Caco-2 (cell line): Measurements from ENCODE around the gene RPL22L1. TPM values are rescaled to one million over a fixed set of nuclear protein-coding genes. Genes with fewer than 3 reads are reported as not detected.

ENCODE experiments used
- BruUV-seq: library from RNA; stranded (reverse); fragments of 400-500 nt; replicated peaks from 2 replicates; lab custom pipeline; 2021; lab: Mats Ljungman, UMichigan
- CTCF ChIA-PET: fragments of 300-600 bp; sonication (Branson Sonifier 250); formaldehyde crosslinking; loops from one replicate; lab custom pipeline; 2022; ENCODE audit warnings: antibody characterized with exemption; lab: Charles Lee
- POLR2A ChIA-PET: fragments of 300-600 bp; sonication (Branson Sonifier 250); formaldehyde crosslinking; loops from one replicate; lab custom pipeline; 2022; ENCODE audit warnings: antibody characterized with exemption; lab: Charles Lee
- DNase-seq, 2 experiments: peaks; one replicate each; pipeline versions ENCODE4 v3.0.0 to v3.0.0-alpha.2; 2020 to 2022
- H3K27me3 ChIP-seq: replicated peaks from 2 replicates; pipeline ENCODE4 v1.6.0; 2011; ENCODE audit warnings: low read length; ENCODE audit not compliant: control insufficient read depth, insufficient read depth
- H3K36me3 ChIP-seq: 2 replicates; pipeline ENCODE4 v1.5.1; 2011; ENCODE audit warnings: low read length; ENCODE audit not compliant: control insufficient read depth, insufficient read depth
- H3K4me1 ChIP-seq: fragments of 250-450 bp; sonication (Bioruptor Pico); 2 replicates; pipeline ENCODE4 v1.5.1; 2020; ENCODE audit warnings: mild to moderate bottlenecking
- H3K4me3 ChIP-seq: 2 replicates; pipeline ENCODE4 v1.5.1; 2011; ENCODE audit warnings: low read depth, mild to moderate bottlenecking, control low read depth, low read length
- H3K9me3 ChIP-seq: fragments of 250-450 bp; sonication (Bioruptor Pico); 2 replicates; pipeline ENCODE4 v1.5.1; 2020; ENCODE audit warnings: mild to moderate bottlenecking, moderate library complexity
- H3K27ac Mint-ChIP-seq: one replicate; pipeline ENCODE4 v1.8.0; 2022; ENCODE audit warnings: mixed read lengths; ENCODE audit not compliant: unreplicated experiment
- H3K27me3 Mint-ChIP-seq: one replicate; pipeline ENCODE4 v1.8.0; 2022; ENCODE audit warnings: mixed read lengths; ENCODE audit not compliant: insufficient read depth, unreplicated experiment
- H3K36me3 Mint-ChIP-seq: one replicate; pipeline ENCODE4 v1.8.0; 2022; ENCODE audit warnings: mild to moderate bottlenecking, mixed read lengths; ENCODE audit not compliant: insufficient read depth, unreplicated experiment
- H3K4me1 Mint-ChIP-seq: one replicate; pipeline ENCODE4 v1.8.0; 2022; ENCODE audit warnings: low read depth, mixed read lengths; ENCODE audit not compliant: unreplicated experiment
- H3K4me3 Mint-ChIP-seq: one replicate; pipeline ENCODE4 v1.8.0; 2022; ENCODE audit warnings: mild to moderate bottlenecking, moderate library complexity, mixed read lengths; ENCODE audit not compliant: unreplicated experiment
- H3K9me3 Mint-ChIP-seq: one replicate; pipeline ENCODE4 v1.8.0; 2022; ENCODE audit warnings: mixed read lengths; ENCODE audit not compliant: unreplicated experiment
- CTCF ChIP-seq, 2 experiments: fragments of 200-600 bp in 1 of 2; IDR thresholded peaks; 1 replicate in 1 of 2; 2 replicates in 1 of 2; pipeline versions ENCODE4 v1.5.1 to v1.8.0; 2011 to 2022; ENCODE audit warnings: antibody characterized with exemption in 1 of 2, control low read depth in 1 of 2, inconsistent platforms in 1 of 2, low read depth in 1 of 2, low read length in 1 of 2, mild to moderate bottlenecking in 1 of 2, moderate library complexity in 1 of 2; ENCODE audit not compliant: insufficient read depth in 1 of 2, severe bottlenecking in 1 of 2, unreplicated experiment in 1 of 2
- intact Hi-C: fragments of 100-400 bp; cut with micrococcal nuclease; formaldehyde crosslinking; loops from one replicate; pipeline ENCODE4 v1.10.0; 2022; ENCODE audit not compliant: unreplicated experiment
- total RNA-seq: library from RNA; stranded (reverse); gene quantifications from 2 replicates; pipeline ENCODE4 v1.2.3, GENCODE V29; 2022

Gene RPL22L1
- total RNA-seq, 1 experiment from 2014 or later = 31.1 TPM

- CTCF ChIA-PET = no interaction called here
- H3K4me1 Mint-ChIP-seq = no peaks in the 10 kb centered on the region
- TF ChIP-seq CTCF (IDR thresholded peaks at IDR 0.05; ENCODE audit: insufficient read depth in 1 of 2, low read depth in 1 of 2, low read length in 1 of 2, severe bottlenecking in 1 of 2, unreplicated experiment in 1 of 2) = no peak
- intact Hi-C loops = loop anchor here (10.0 kb wide), 2 partner anchors 322 to 502 kb away; no protein-coding TSS in a partner anchor
- Histone ChIP-seq H3K4me3 (no peak overlapping the region), H3K4me1 (no peaks in the 10 kb centered on the region), H3K9me3 (no peaks in the 10 kb centered on the region), H3K36me3 (no peaks in the 10 kb centered on the region), H3K27me3 (no peaks in the 10 kb centered on the region)
- H3K36me3 Mint-ChIP-seq = no peaks in the 10 kb centered on the region
- no peak overlapping the region for H3K4me3 Mint-ChIP-seq
- no peak for DNase-seq
- no peak overlapping the region for H3K27ac Mint-ChIP-seq
- H3K27me3 Mint-ChIP-seq = peaks cover 15% of the 10 kb centered on the region
- H3K9me3 Mint-ChIP-seq = no peaks in the 10 kb centered on the region
- BruUV-seq = no TSS peak
- POLR2A ChIA-PET = no interaction called here
Observed at GRCh38 chr3:170816841-170817240, 53.2 kb downstream of the RPL22L1 start.

GRCh38 chr3:170816341-170816740 is 53.7 kb downstream of the RPL22L1 start:
- no peak for TF ChIP-seq CTCF (IDR thresholded peaks at IDR 0.05; ENCODE audit: insufficient read depth in 1 of 2, low read depth in 1 of 2, low read length in 1 of 2, severe bottlenecking in 1 of 2, unreplicated experiment in 1 of 2)
- peaks cover 15% of the 10 kb centered on the region for H3K27me3 Mint-ChIP-seq
- ChIA-PET POLR2A (no interaction called here), CTCF (no interaction called here)
- no peak overlapping the region for H3K4me3 Mint-ChIP-seq
- no peak overlapping the region for H3K27ac Mint-ChIP-seq
- Histone ChIP-seq H3K36me3 (no peaks in the 10 kb centered on the region), H3K4me3 (no peak overlapping the region), H3K27me3 (no peaks in the 10 kb centered on the region), H3K4me1 (no peaks in the 10 kb centered on the region), H3K9me3 (no peaks in the 10 kb centered on the region)
- no peaks in the 10 kb centered on the region for H3K4me1 Mint-ChIP-seq
- no peak for DNase-seq
- BruUV-seq = no TSS peak
- intact Hi-C loops = loop anchor here (10.0 kb wide), 2 partner anchors 322 to 502 kb away; no protein-coding TSS in a partner anchor
- H3K9me3 Mint-ChIP-seq = no peaks in the 10 kb centered on the region
- H3K36me3 Mint-ChIP-seq = no peaks in the 10 kb centered on the region

- BruUV-seq = no TSS peak
- Histone ChIP-seq H3K36me3 (no peaks in the 10 kb centered on the region), H3K9me3 (no peaks in the 10 kb centered on the region), H3K4me3 (no peak overlapping the region), H3K27me3 (no peaks in the 10 kb centered on the region), H3K4me1 (no peaks in the 10 kb centered on the region)
- intact Hi-C loops = loop anchor here (10.0 kb wide), 2 partner anchors 321 to 501 kb away; no protein-coding TSS in a partner anchor
- Mint-ChIP-seq H3K4me3 (no peak overlapping the region), H3K4me1 (no peaks in the 10 kb centered on the region), H3K27me3 (peaks cover 15% of the 10 kb centered on the region), H3K9me3 (no peaks in the 10 kb centered on the region), H3K36me3 (no peaks in the 10 kb centered on the region), H3K27ac (no peak overlapping the region)
- no peak for TF ChIP-seq CTCF (IDR thresholded peaks at IDR 0.05; ENCODE audit: insufficient read depth in 1 of 2, low read depth in 1 of 2, low read length in 1 of 2, severe bottlenecking in 1 of 2, unreplicated experiment in 1 of 2)
- DNase-seq = no peak
- CTCF ChIA-PET = interaction anchor here (1.0 to 1.8 kb wide), 3 partner anchors 32 to 402 kb away, joined by 3 to 10 read pairs (median 6); no protein-coding TSS in a partner anchor
- POLR2A ChIA-PET = no interaction called here
Observed at GRCh38 chr3:170815936-170816335, 54.1 kb downstream of the RPL22L1 start.
